HL-60 (cell line): ENCODE measurements around the gene ARMC6.
"Not testable (repeated sequence)": the region's sequence is repeated elsewhere in the genome, so short reads cannot be mapped to it uniquely, and the experiment has no call there.

ENCODE experiments used
- DNase-seq, 2 experiments: peaks; one replicate each; pipeline ENCODE4 v3.0.0-alpha.2; 2010 to 2020; ENCODE audit warnings: low read depth in 1 of 2, low spot score in 1 of 2
- H3K27ac ChIP-seq: fragments of 250-450 bp; sonication (Bioruptor Pico); replicated peaks from 2 replicates; pipeline ENCODE4 v1.5.1; 2020; ENCODE audit warnings: mild to moderate bottlenecking, moderate library complexity
- H3K27me3 ChIP-seq: fragments of 250-450 bp; sonication (Bioruptor Pico); 2 replicates; pipeline ENCODE4 v1.5.1; 2021; ENCODE audit warnings: mild to moderate bottlenecking, moderate library complexity; ENCODE audit not compliant: insufficient read depth, poor library complexity, severe bottlenecking
- H3K4me3 ChIP-seq: replicated peaks from 2 replicates; pipeline ENCODE4 v1.5.1; 2011; ENCODE audit warnings: mild to moderate bottlenecking, control low read depth, low read length; ENCODE audit not compliant: insufficient read depth
- GABPA ChIP-seq: IDR thresholded peaks from 2 replicates; pipeline ENCODE4 v1.6.1; 2012; ENCODE audit warnings: low read depth
- POLR2AphosphoS5 ChIP-seq: IDR thresholded peaks from 2 replicates; pipeline ENCODE4 v1.6.1; 2012; ENCODE audit warnings: low read depth
- SPI1 ChIP-seq: IDR thresholded peaks from 2 replicates; pipeline ENCODE4 v1.6.1; 2012; ENCODE audit warnings: low read depth, mild to moderate bottlenecking, borderline replicate concordance
- TF ChIP-seq, protein P1 (sequence below): IDR thresholded peaks from 2 replicates; pipeline ENCODE4 v1.6.1; 2012; ENCODE audit warnings: low read depth; ENCODE audit not compliant: insufficient replicate concordance
- TF ChIP-seq, protein P2 (sequence below): IDR thresholded peaks from one replicate; pipeline ENCODE4 v1.5.1; 2011; ENCODE audit warnings: low read length, control low read depth, inconsistent platforms; ENCODE audit not compliant: insufficient read depth

ARMC6 gene

DNA sequence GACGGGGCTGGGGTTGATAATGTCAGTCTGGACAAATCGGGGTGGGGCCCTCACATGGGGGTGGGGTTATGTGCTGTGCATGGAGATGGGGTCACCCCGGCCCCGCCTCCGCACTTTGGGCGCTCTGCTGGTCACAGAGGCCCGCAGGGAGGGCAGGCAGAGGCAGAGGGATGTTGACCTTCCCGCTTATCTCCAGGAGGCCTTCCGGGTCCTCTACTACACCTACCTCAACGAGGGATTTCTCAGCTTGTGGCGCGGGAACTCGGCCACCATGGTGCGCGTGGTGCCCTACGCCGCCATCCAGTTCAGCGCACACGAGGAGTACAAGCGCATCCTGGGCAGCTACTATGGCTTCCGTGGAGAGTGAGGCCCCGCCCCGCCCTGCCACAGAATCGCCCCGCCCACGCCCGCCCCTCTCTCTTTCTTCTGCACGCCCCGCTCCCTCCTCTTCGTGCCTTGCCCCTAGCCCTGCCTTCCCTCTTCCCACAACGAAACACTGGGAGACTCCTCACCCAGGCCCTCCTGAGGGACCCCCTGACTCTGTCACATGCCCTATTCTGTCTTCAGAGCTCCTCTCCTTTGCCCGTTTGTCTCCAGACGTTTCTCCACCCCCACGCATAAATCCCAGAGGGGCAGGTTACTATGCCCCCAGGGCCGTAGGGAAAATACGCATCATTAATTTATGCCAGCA is 72.1 kb downstream of the ARMC6 start:
- Histone ChIP-seq H3K27ac (no peak overlapping the region), H3K27me3 (no peaks in the 10 kb centered on the region), H3K4me3 (no peak overlapping the region)
- no peak for DNase-seq
- TF ChIP-seq GABPA, result no peak
- TF ChIP-seq, protein P1, sequence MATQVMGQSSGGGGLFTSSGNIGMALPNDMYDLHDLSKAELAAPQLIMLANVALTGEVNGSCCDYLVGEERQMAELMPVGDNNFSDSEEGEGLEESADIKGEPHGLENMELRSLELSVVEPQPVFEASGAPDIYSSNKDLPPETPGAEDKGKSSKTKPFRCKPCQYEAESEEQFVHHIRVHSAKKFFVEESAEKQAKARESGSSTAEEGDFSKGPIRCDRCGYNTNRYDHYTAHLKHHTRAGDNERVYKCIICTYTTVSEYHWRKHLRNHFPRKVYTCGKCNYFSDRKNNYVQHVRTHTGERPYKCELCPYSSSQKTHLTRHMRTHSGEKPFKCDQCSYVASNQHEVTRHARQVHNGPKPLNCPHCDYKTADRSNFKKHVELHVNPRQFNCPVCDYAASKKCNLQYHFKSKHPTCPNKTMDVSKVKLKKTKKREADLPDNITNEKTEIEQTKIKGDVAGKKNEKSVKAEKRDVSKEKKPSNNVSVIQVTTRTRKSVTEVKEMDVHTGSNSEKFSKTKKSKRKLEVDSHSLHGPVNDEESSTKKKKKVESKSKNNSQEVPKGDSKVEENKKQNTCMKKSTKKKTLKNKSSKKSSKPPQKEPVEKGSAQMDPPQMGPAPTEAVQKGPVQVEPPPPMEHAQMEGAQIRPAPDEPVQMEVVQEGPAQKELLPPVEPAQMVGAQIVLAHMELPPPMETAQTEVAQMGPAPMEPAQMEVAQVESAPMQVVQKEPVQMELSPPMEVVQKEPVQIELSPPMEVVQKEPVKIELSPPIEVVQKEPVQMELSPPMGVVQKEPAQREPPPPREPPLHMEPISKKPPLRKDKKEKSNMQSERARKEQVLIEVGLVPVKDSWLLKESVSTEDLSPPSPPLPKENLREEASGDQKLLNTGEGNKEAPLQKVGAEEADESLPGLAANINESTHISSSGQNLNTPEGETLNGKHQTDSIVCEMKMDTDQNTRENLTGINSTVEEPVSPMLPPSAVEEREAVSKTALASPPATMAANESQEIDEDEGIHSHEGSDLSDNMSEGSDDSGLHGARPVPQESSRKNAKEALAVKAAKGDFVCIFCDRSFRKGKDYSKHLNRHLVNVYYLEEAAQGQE, result no peak
- TF ChIP-seq SPI1, result no peak
- TF ChIP-seq, protein P2, sequence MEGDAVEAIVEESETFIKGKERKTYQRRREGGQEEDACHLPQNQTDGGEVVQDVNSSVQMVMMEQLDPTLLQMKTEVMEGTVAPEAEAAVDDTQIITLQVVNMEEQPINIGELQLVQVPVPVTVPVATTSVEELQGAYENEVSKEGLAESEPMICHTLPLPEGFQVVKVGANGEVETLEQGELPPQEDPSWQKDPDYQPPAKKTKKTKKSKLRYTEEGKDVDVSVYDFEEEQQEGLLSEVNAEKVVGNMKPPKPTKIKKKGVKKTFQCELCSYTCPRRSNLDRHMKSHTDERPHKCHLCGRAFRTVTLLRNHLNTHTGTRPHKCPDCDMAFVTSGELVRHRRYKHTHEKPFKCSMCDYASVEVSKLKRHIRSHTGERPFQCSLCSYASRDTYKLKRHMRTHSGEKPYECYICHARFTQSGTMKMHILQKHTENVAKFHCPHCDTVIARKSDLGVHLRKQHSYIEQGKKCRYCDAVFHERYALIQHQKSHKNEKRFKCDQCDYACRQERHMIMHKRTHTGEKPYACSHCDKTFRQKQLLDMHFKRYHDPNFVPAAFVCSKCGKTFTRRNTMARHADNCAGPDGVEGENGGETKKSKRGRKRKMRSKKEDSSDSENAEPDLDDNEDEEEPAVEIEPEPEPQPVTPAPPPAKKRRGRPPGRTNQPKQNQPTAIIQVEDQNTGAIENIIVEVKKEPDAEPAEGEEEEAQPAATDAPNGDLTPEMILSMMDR, result no peak
- TF ChIP-seq POLR2AphosphoS5, result no peak

DNA sequence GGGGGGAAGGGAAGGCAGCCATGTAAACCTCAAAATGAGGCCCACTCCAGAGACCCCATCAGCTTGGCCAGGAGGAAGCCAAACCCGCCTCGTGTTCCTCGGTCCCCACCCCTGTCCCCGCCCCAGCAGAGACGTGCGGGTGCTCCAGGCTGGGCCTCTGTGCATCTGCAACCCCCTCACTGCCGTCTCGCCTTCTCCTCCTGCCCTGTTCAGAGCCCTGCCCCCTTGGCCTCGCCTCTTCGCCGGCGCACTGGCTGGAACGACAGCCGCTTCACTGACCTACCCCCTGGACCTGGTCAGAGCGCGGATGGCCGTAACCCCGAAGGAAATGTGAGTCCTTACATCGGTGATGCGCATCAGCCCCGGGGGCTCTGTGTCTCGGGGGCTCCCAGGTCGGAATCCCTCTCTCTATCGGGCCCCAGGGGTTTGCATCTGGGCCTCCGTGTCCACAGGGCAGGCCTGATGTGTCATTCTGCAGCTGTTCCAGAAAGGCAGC is 72.7 kb downstream of the ARMC6 start:
- DNase-seq, result no peak
- TF ChIP-seq GABPA (no peak), SPI1 (no peak), POLR2AphosphoS5 (no peak)
- TF ChIP-seq, protein P1, result no peak
- TF ChIP-seq, protein P2, result no peak
- no peak overlapping the region for H3K4me3 ChIP-seq
- H3K27me3 ChIP-seq, result peaks cover 5% of the 10 kb centered on the region
- no peak overlapping the region for H3K27ac ChIP-seq

DNA sequence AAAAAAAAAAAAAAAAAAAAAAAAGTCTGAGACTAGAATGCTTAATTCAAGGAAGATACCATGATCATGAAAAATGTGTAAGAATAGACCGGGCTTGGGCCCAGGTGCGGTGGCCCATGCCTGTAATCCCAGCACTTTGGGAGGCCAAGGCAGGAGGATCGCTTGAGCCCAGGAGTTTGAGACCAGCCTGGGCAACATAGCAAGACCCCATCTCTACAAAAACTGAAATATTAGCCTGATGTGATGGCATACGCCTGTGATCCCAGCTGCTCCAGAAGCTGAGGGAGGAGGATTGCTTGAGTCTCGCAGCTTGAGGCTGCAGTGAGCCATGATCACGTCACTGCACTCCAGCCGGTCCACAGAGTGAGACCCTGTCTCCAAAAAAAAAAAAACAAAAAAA is 73.5 kb downstream of the ARMC6 start:
- not testable (repeated sequence) for DNase-seq, H3K27me3 ChIP-seq, H3K27ac ChIP-seq, H3K4me3 ChIP-seq

DNA sequence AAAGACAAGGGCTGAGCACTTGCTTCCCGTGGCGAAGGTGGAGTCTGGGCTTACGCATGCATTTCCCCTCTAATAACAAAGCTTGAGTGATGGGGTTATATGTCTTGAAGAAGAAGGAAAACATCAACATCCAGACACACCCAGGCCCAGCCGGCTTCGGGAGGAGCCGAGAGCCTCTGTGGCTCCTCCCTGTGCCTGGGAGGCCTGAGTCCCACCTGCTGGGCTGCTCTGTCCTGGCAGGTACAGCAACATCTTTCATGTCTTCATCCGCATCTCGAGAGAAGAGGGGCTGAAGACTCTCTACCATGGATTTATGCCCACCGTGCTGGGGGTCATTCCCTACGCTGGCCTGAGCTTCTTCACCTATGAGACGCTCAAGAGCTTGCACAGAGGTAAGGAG is 74.3 kb downstream of the ARMC6 start:
- Histone ChIP-seq H3K4me3 (no peak overlapping the region), H3K27me3 (peaks cover 6% of the 10 kb centered on the region), H3K27ac (no peak overlapping the region)
- TF ChIP-seq SPI1, result no peak
- TF ChIP-seq, protein P1, result no peak
- TF ChIP-seq POLR2AphosphoS5, result no peak
- TF ChIP-seq, protein P2, result no peak
- no peak for TF ChIP-seq GABPA
- no peak for DNase-seq
